NCI-H226 (cell line): ENCODE data around the gene PKD1.
"Not testable (repeated sequence)": the region's sequence is repeated elsewhere in the genome, so short reads cannot be mapped to it uniquely, and the experiment has no call there.

Source experiments
- DNase-seq: peaks from one replicate; pipeline ENCODE4 v3.0.0-alpha.2; 2015

Gene PKD1

DNA sequence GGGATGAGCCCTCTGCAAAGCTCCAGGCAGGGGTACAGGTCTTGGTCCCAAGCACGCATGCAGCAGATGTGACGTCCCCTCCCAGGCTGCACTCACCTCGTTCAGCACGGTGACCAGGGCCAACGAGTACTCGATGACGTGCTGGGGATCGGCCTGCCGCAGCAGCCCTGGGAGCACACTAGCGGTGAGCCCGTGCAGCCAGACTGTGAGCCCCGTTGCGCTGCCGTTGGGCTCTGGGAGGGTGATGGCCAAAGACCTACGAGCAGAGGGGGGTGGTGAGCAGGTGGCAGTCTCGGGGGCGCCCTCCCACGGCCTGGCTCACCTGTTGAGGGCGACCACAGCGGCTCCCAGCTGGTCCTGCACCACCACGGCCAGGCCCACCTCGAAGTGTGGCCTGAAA is 29.9 kb downstream of the PKD1 start:
- not testable (repeated sequence) for DNase-seq

DNA sequence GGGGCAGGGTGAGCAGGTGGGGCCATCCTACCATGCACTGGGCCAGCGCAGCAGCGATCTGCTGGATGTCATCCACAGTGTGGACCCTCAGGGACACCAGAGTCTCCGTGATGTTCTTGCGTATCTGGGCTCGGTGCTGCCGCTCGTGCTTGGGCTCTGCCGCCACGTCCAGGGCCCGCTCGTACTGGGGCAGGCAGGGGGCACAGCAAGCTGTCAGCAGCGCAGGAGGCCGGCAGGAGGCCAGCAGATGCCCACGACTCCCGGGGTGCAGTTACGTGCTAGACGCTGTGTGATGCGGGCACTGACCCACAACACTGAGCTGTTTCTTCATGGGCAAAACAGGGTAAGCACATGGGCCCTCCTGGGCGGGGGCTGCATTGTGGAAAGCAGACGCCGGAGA is 30.4 kb downstream of the PKD1 start:
- DNase-seq, result not testable (repeated sequence)

DNA sequence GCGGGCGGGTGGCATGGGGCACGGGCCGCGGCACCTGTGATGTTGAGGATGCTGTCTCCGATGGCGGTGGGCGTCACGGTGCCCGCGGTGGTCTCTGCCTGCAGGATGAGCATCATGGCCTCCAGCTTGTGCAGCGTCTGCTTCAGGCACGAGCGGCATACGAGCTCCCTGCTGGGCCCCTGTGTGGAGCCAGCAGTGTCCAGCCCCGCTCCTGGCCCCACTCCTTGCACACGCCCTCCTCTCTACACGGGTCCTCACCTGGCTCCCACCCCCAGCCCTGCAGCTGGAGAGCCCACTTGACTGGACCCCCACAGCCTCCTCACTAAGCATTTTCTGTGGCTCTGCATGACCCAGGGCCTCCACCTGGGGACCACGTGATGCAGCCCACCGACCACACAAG is 31.2 kb downstream of the PKD1 start:
- DNase-seq, result not testable (repeated sequence)

DNA sequence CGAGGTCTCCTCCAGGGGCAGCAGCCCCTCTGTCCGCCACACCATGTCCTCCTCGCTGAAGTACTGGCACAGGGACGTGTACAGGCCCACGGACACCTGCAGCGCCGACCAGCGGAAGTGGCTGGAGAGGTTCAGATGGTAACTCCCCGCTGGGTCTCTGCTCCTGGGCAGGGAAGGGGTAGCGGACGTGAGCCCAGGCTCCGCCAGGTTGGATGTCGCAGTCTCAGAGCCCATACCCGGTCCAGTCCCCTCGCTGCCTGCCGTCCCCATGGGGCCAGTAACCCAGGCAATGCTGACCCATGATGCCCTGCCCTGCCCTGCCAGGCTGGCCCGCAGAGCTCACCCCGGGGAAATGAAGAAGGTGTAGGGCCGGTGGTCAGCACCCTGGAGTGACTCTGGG is 33.2 kb downstream of the PKD1 start:
- no peak for DNase-seq

DNA sequence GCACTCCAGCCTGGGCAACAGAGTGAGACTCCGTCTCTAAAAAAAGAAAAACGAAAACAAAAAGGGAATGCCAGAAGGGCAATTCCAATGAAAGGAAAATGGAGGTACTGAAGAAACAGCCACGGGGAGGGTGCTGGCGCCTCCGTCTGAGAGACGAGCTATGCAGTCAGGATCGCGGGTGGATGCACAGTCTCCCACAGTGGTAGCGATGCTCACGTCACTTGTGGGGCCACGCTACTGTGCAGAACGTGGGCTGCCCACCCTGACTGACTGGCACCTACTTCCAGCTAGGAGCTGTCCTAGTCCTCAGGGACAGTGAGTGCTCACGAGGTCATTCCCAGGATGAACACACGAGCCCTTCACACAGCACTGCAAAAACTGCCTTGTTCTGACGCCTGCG is 34.1 kb downstream of the PKD1 start:
- DNase-seq, result not testable (repeated sequence)

DNA sequence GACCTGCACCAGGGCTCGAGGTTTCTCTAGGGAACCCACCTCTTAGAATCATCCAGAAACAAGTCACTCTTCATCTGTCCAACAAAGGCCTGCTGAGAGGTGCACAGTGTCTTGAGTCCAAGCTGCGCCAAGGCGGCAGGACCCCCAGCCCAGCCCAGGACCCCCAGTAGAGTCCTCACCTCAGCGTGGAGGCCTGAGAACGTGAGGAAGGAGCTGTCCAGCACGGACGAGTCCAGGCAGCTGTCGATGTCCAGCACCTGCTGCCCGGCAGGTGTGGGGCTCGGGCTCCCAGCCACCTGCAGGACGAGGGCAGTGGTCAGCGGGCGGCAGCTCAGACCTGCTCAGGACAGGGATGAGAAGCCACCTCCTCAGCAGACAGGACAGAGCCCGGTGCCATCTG is 38.0 kb downstream of the PKD1 start:
- not testable (repeated sequence) for DNase-seq

DNA sequence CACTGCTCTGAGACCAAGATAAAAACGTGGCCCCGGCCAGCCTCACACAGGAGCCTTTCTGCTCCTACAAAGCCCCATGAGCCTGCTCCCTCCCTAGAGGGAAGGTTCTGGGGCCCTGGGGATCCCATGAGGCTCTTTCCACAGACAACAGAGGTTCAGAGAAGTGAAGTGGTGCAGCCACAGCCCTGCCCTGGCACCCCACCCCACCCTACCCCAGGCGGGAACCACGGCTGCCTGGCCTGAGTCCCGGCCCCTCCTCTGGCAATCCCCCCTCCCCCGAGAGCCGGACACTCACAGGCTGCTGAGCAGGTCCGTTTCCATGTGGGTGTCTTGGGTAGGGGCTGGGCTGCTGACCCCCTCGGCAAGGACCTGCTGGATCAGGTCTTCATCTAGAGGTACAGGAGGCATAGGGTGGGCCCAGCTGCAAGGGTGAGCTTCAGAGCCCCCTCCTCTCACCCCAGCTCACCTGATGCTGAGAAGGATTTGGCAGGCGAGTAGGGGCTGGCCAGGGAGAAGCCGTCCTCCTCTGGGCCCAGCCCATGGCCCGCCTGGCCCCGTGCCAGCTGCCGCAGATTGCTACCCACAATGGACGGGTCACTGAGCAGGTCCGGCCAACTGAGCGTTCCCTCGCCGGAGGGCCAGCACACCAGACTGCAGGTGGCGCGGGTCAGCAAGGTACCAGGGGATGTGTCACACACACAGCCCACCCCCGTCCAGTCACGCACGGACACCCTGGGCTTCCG is 38.7 kb downstream of the PKD1 start:
- no peak for DNase-seq

DNA sequence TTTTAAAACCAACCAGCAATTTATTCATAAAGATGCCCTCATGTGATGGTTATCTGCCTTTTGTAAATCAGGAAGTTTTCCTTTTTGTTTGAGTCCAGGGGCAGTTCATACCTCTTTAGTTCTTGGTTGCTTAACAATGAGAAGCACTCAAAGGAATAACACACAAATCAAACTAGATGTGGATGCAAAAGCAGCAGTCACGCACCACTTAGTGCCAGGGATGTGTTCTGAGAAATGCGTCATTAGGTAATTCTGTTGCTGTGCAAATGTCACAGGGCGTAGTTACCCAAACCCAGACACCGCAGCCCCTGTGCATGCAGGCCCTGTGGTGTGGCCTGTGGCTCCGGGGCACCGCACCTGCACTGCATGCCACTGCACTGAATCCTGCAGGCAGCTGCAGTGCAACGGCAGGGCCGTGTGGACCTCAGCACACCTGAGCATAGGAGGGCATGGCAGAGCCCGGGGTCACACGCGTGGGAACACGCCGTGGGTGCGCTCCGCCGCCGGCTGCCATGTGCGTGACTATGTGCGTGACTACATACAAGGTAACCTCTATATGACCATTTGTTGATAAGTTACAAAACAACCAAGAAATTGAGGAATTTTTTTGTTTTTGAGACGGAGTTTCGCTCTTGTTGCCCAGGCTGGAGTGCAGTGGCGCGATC is 39.6 kb downstream of the PKD1 start:
- no peak for DNase-seq

DNA sequence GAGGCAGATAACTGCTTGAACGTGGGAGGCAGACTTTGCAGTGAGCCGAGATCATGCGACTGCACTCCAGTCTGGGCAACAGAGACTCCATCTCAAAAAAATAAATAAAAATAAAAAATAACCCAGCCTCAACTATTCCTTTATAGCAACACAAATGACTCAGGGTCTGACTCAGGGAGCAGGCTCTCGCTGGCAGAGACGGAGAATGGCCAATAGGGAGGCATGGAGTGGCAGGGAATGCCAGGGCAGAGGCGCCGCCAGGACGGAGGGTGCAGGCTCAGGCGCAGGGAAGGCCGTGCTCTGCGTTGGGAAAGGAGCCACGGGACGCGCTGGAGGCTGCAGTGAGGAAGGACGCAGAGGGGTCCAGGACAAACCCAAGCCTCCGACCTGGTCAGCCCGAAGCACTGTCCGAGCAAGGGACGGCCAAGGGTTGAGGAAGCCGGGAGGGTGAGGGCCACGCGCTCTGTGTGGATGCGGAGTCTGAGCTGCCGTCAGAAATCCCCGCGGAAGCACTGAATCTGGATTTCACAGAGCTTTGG is 40.3 kb downstream of the PKD1 start:
- peak; percentile 34 for DNase-seq

DNA sequence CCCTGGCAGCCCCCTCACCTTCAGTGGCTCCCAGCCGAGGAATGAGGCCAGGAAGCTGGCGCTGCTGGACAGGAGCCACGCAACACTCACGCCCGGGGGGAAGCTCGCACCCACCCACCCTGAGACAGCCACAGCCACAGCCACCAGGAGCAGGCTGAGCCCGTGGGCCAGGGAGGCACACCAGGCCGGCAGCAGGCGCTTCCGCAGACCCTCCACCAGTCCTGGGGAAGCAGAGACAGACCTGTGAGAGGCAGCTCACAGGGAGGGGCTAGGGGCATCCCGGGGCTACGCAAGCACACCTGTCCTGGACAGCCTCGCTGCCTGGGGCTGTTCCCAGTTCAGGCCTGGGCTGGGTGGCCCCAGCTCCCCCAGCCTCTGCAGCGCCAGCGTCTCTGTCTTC is 41.9 kb downstream of the PKD1 start:
- no peak for DNase-seq

DNA sequence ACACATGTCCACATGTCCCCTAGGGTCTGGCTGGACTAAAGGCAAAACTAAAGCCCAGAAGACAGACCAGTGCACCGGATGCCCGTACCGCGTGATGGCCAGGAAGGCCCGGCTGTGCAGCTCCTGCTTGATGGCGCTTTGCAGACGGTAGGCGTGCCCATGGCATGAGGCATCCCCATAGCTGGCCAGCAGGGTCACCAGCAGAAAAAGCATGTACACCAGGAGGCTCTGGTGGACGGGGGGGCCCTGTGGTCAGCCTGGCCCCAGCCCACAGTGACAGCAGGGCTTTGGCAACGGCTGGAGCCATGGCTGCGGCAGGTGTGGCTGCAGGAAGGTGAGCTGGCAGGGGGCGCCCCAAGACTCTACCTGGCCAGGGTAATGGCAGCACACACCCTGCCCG is 42.8 kb downstream of the PKD1 start:
- DNase-seq, result no peak

DNA sequence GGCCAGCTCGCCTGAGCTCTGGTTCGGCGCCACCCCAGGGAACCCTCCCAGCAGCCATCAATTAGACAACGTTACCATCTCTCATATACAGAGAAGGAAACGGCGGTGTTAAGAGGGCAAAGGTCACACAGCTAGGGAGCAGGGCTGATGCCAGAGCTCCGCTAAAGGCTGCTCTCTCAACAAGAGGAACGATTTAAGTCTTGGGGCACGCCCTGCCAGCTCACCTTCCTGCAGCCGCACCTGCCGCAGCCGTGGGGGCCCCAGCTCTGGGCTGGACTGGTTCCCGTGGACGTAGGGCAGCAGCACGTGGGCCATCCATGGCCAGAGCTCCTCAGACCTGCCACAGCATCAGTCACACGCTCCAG is 43.5 kb downstream of the PKD1 start:
- no peak for DNase-seq

DNA sequence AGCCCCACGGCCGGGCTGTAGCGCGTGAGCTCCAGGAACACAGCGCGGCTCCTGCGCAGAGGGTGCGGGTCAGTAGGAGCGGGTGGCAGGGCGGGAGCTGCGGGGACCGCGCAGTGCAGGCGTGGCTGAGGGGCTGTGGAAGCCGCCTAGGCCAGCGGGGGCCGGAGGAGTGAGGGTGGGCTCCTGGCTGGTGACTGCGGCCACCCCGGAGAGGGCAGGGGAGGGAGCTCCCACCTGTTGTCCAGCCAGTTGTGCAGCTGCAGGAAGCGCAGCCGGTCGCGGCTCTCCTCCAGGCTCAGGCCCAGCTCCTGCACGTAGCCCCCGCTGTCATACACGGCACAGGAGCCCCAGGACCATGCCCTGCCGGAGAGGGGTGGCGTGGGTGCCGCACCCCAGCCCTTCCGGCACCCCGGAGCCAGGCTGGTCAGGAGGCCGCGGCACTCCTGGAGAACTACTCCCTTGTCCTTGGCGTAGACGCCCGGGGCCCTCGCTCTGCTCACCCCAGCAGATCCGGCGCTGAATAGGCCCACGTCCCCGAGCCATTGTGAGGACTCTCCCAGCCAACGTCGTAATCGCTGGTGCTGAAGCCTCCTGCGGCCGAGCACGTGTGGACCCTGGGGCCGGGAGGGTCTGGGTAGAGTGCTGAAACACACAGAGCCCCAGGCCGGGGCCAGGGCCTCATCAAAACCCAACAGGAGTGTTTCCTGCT is 44.0 kb downstream of the PKD1 start:
- DNase-seq, result no peak

DNA sequence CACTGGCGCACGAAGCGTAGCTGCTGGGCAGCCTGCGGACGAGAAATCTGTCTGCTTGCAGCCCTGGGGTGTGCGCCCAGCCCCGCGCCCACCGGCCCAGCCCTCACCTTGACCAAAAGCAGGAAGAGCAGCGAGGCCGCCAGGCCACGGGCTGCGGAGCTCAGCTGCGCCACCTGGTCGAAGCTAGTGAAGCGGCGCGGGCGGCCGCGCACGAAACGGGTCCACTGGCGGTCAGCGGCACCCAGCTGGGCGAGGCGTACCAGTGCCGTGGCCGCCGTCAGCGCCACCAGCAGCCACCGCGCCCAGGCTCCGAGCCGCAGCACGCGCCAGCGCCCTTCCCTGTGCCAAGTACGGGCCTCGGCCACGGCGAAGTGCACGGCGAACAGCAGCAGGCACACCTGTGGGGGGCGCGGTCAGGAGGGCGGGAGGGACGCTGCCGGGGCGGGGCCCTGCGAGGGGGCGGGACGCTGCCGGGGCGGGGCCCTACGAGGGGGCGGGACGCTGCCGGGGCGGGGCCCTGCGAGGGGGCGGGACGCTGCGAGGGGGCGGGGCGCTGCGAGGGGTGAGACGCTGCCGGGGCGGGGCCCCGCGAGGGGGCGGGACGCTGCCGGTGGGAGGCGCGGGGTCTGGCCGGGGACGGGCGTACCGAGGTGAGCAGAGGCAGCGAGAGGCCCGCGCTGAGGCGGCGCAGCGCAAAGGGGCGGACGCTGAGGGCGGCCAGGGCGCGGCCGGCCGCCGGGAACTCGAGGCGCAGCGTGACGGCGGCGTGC is 44.7 kb downstream of the PKD1 start:
- no peak for DNase-seq

DNA sequence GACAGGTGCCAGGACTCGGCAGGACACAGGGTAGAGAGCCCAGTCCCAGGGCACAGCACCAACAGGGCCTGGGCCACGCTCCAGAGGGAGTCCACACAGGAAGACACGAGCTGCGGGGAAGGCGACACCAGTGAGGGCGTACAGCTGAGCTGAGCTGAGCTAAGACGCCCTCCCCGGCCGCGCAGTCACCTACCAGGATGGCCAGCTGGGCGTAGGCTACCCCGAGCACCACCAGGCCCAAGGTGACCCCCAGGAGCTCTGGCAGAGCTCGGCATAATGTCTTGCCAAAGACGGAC is 45.3 kb downstream of the PKD1 start:
- no peak for DNase-seq

DNA sequence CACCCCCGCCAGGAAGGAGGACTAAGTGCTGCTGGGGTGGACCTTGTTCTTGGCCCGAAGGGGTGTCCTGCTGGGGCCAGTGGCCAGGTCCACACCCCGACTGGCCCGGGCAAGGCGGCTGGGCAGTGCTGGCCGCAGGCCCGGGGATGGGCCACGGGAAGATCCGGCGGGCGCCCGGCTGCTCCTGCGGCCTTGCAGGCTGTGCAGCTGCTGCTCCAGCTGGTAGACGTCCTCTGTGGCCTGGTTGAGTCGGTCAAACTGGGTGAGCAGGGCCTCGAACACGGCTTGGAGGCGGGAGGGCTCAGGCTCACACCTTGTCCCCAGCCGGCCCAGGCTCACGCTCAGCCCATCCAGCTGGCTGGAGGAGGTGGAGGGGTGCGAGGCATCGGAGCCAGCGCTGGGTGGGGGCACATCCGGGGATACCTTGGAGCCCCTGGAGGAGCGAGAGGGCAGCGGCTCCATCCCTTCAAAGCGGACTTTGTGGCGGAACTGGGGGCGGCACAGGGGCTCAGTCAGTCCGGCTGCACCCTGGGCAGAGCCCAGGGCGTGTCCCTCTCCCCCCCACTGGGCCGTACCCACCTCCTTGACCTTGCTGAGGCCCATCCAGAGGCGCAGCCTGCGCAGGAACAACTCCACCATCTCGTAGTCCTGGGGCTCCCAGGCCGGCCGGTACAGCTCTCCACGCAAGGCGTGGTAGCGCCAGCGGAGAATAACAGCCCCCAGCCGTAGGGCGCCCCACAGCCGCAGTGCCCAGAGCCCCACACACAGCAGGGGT is 45.8 kb downstream of the PKD1 start:
- DNase-seq, result no peak

DNA sequence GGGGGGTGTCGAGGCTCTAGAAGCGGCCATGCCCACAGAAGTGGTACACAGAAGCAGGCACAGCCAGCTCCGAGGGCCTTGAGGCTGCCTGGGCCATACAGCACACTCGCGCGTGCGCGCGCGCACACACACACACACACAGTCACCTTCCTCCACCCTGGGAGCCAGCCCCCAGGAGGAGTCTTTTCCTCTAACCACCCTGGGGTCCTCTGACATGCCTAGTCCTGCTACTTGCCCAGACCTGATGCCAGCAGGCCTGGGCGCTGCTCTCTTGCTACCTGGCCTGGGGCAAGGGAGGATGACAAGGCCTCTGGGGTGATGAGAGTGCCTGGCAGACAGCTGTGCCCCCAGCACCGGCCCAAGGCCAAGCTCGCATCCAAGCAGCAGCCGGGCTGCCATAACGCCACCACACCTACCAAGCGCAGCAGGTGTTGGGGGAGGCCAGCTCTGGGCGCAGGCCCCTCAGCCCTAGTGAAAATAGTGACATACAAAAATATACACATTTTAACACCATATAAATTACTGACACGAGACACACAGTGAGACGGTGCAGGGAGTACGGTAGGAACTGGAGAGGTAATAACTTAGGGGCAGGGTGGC is 46.8 kb downstream of the PKD1 start:
- DNase-seq, result no peak

DNA sequence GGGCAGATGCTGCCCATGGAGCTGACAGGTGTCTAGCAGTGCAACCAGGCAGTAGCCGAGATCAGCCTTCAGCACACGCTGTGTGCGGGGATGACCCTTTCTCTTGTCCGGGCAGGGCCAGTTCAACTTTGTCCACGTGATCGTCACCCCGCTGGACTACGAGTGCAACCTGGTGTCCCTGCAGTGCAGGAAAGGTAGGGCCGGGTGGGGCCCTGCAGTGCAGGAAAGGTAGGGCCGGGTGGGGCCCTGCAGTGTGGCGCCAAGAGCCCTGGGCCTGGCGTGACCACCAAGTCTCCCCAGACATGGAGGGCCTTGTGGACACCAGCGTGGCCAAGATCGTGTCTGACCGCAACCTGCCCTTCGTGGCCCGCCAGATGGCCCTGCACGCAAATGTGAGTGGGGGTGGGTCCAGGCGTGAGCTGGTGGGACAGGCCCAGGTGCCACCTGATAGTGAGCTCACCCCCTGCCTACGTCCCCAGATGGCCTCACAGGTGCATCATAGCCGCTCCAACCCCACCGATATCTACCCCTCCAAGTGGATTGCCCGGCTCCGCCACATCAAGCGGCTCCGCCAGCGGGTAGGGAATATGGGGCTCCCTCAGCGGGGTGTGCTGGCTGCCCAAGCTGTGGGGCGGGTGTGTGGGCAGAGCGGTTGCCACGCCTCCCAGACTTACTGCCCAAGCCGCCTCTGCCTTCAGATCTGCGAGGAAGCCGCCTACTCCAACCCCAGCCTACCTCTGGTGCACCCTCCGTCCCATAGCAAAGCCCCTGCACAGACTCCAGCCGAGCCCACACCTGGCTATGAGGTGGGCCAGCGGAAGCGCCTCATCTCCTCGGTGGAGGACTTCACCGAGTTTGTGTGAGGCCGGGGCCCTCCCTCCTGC is 47.7 kb downstream of the PKD1 start:
- DNase-seq, result no peak

DNA sequence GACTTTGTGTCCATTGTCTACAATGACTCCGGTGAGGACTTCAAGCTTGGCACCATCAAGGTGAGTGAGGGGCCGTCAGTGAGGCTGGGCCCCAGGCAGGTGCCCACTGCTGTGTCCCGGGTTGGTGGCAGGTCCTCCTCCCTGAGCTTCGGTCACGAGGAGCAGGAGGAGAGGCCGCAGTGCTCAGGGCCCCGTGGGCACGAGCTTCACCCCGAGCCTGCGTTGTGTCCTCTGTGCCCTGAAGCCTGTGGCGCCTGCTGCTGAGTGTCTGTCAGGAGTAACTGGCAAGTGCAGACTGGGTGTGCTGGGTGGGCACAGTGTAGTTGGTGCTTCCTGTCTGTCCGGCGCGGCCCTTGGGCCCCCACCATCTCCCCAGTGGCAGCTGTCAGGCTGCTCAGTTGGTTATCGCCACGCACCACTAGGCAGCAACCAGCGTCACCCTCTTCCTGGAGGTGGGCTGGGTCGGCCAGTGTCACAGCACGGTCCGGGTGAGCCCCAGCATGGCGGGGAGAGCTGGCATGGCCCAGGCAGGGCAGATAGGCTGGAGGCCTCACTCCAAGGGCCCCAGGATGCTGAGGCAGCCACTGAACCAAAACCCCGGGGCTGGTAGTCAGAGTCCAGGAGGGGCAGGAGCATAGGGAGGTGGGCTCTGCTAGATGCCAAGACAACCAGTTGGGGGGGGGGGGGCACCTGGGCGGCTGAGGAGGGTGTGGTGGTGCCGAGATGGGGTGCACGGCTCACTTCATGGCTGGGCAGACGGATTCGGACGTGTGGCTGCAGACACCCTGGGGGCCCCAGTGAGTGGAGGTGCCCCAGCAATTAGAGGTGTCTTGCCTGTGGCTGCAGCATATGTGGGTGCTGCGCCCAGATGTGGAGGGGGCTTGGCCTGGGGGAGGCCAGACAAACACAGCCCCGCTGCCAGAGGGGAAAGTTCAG is 48.6 kb downstream of the PKD1 start:
- DNase-seq, result no peak
